ENCODE data around the gene HDDC2. TPM values are rescaled to one million over a fixed set of nuclear protein-coding genes. Genes with fewer than 3 reads are reported as not detected.

HDDC2 gene
- polyA plus RNA-seq, 3 donors, result 24.4 to 59.9 (median 42.6) TPM

GRCh38 chr6:125287718-125288117 is 14.0 kb downstream of the HDDC2 start:
- no peaks in the 10 kb centered on the region for H3K79me2 ChIP-seq (ENCODE audit: insufficient read depth, low read length)
- TF ChIP-seq CTCF (IDR thresholded peaks at IDR 0.05), result no peak
- H4K20me1 ChIP-seq (ENCODE audit: insufficient read depth, low read length), result no peaks in the 10 kb centered on the region
- H3K27ac Mint-ChIP-seq, result peak overlapping the region in 2 of 7 donors; percentile 6 to 25
- DNase-seq, result no peak
- peaks cover 2% of the 10 kb centered on the region for H3K4me1 Mint-ChIP-seq
- H3K36me3 Mint-ChIP-seq, result peaks cover 77 to 78% of the 10 kb centered on the region in 2 donors
- no peak overlapping the region for H3K4me3 ChIP-seq (replicated peaks in 1 of 3; ENCODE audit: low read depth in 2 of 3, low read length in 3 of 3)
- H3K27me3 Mint-ChIP-seq (ENCODE audit: low read depth in 3 of 3), result peaks cover 0 to 2% (median 0%) of the 10 kb centered on the region in 3 donors
- H2AFZ ChIP-seq (ENCODE audit: insufficient read depth, low read depth, low read length, poor library complexity, severe bottlenecking), result no peak overlapping the region
- H3K9me3 ChIP-seq (replicated peaks in 1 of 2; ENCODE audit: control insufficient read depth in 1 of 2, insufficient read depth in 1 of 2, low read length in 2 of 2), result peaks cover 6 to 9% of the 10 kb centered on the region in 2 donors
- H3K36me3 ChIP-seq (replicated peaks in 1 of 2; ENCODE audit: control insufficient read depth in 1 of 2, insufficient read depth in 2 of 2, low read length in 2 of 2), result peaks cover 25 to 56% of the 10 kb centered on the region in 2 donors
- intact Hi-C loops (cut with micrococcal nuclease), result no loop called here
- H3K4me1 ChIP-seq (ENCODE audit: control insufficient read depth in 1 of 2, insufficient read depth in 2 of 2, low read length in 2 of 2), result no peaks in the 10 kb centered on the region
- H3K27ac ChIP-seq (ENCODE audit: low read depth in 1 of 2, low read length in 2 of 2), result no peak overlapping the region
- no peaks in the 10 kb centered on the region for H3K27me3 ChIP-seq (ENCODE audit: control insufficient read depth in 2 of 2, insufficient read depth in 2 of 2, low read length in 2 of 2)
- no peak overlapping the region for H3K9ac ChIP-seq (ENCODE audit: insufficient read depth, low read length, poor library complexity, severe bottlenecking)
- H3K4me3 Mint-ChIP-seq, result no peak overlapping the region
- H3K9me3 Mint-ChIP-seq, result peaks cover 8 to 27% (median 17%) of the 10 kb centered on the region in 7 donors
- over 99% methylated on average over 9 of the region's 9 CpGs for WGBS (ENCODE audit: insufficient coverage)
- H3K4me2 ChIP-seq (replicated peaks; ENCODE audit: extremely low read depth, low read length, poor library complexity, severe bottlenecking), result no peak overlapping the region

DNA sequence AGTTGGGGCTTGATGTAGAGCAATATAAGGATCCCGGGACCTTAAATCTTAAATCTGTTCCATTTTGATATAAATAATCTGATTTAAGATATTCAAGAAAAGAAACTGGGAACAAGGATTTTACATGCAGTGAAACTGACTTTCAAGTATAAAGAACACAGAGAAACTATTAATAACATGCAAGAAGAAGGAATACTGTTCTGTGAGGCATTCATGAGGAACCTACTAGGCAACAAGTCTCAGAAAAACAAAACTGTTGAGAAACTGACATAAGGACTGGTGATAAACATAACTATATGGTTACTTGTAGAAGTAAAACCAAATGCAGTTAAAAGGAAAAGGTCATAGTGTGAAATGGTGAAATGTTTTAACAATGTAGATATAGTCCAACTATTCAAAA is 15.8 kb downstream of the HDDC2 start:
- H3K4me3 Mint-ChIP-seq, result no peak overlapping the region
- Histone ChIP-seq H3K79me2 (ENCODE audit: insufficient read depth, low read length) (no peaks in the 10 kb centered on the region), H3K4me1 (ENCODE audit: control insufficient read depth in 1 of 2, insufficient read depth in 2 of 2, low read length in 2 of 2) (no peaks in the 10 kb centered on the region), H3K9ac (ENCODE audit: insufficient read depth, low read length, poor library complexity, severe bottlenecking) (no peak overlapping the region), H3K4me3 (replicated peaks in 1 of 3; ENCODE audit: low read depth in 2 of 3, low read length in 3 of 3) (no peak overlapping the region), H3K27ac (ENCODE audit: low read depth in 1 of 2, low read length in 2 of 2) (no peak overlapping the region), H3K9me3 (replicated peaks in 1 of 2; ENCODE audit: control insufficient read depth in 1 of 2, insufficient read depth in 1 of 2, low read length in 2 of 2) (peaks cover 7 to 9% of the 10 kb centered on the region in 2 donors), H4K20me1 (ENCODE audit: insufficient read depth, low read length) (no peaks in the 10 kb centered on the region), H3K4me2 (replicated peaks; ENCODE audit: extremely low read depth, low read length, poor library complexity, severe bottlenecking) (no peak overlapping the region), H3K36me3 (replicated peaks in 1 of 2; ENCODE audit: control insufficient read depth in 1 of 2, insufficient read depth in 2 of 2, low read length in 2 of 2) (peaks cover 23 to 47% of the 10 kb centered on the region in 2 donors), H3K27me3 (ENCODE audit: control insufficient read depth in 2 of 2, insufficient read depth in 2 of 2, low read length in 2 of 2) (no peaks in the 10 kb centered on the region), H2AFZ (ENCODE audit: insufficient read depth, low read depth, low read length, poor library complexity, severe bottlenecking) (no peak overlapping the region)
- H3K27me3 Mint-ChIP-seq (ENCODE audit: low read depth in 3 of 3), result no peaks in the 10 kb centered on the region
- no peak overlapping the region for H3K27ac Mint-ChIP-seq
- H3K9me3 Mint-ChIP-seq, result peaks cover 16 to 31% (median 24%) of the 10 kb centered on the region in 7 donors
- WGBS (ENCODE audit: insufficient coverage), result no CpG with 5 or more reads among the region's 1 CpG
- TF ChIP-seq CTCF (IDR thresholded peaks at IDR 0.05), result no peak
- DNase-seq, result no peak
- H3K4me1 Mint-ChIP-seq, result peaks cover 2% of the 10 kb centered on the region
- intact Hi-C loops (cut with micrococcal nuclease), result no loop called here
- peaks cover 76 to 81% of the 10 kb centered on the region in 2 donors for H3K36me3 Mint-ChIP-seq
